ENCODE data around the gene PTPRA.
A peak's percentile ranks its signal among the peaks of the same experiment; 100 is the strongest.
"Not testable (repeated sequence)": the region's sequence is repeated elsewhere in the genome, so short reads cannot be mapped to it uniquely, and the experiment has no call there.

Gene PTPRA

GRCh38 chr20:2873010-2873746 lies at the start of gene PTPRA:
TSS of gene PTPRA (plus strand) at chr20:2873481. CDS start at chr20:2964278, 90,797 bp downstream.
- H3K27ac ChIP-seq, result peak within 1 kb of the TSS; percentile 72
- DNase-seq (ENCODE audit: low spot score), result peak; percentile 98
- ChIA-PET CTCF (interaction anchor here (0.6 to 0.7 kb wide), 4 partner anchors 27 to 328 kb away, joined by 3 to 4 read pairs (median 3); no protein-coding TSS in a partner anchor), POLR2A (ENCODE audit: low non-redundant PET) (interaction anchor here (0.8 to 1.1 kb wide), 2 partner anchors 14 to 48 kb away, joined by 4 to 6 read pairs; no protein-coding TSS in a partner anchor)
- TF ChIP-seq CTCF (conservative IDR thresholded peaks at IDR 0.05; ENCODE audit: low read depth), result no peak

- no peak for DNase-seq (ENCODE audit: low spot score)
- ChIA-PET POLR2A (ENCODE audit: low non-redundant PET) (no interaction called here), CTCF (no interaction called here)
- no peak for TF ChIP-seq CTCF (conservative IDR thresholded peaks at IDR 0.05; ENCODE audit: low read depth)
- no peak overlapping the region for H3K27ac ChIP-seq
Observed at GRCh38 chr20:2825761-2826160, 47.5 kb upstream of the PTPRA start.

- ChIA-PET CTCF (no interaction called here), POLR2A (ENCODE audit: low non-redundant PET) (no interaction called here)
- no peak overlapping the region for H3K27ac ChIP-seq
- TF ChIP-seq CTCF (conservative IDR thresholded peaks at IDR 0.05; ENCODE audit: low read depth), result no peak
- no peak for DNase-seq (ENCODE audit: low spot score)
Observed at GRCh38 chr20:2826655-2827054, 46.6 kb upstream of the PTPRA start.

GRCh38 chr20:2829376-2829775 lies 43.9 kb upstream of the PTPRA start:
- H3K27ac ChIP-seq, result no peak overlapping the region
- DNase-seq (ENCODE audit: low spot score), result no peak
- ChIA-PET CTCF (no interaction called here), POLR2A (ENCODE audit: low non-redundant PET) (no interaction called here)
- no peak for TF ChIP-seq CTCF (conservative IDR thresholded peaks at IDR 0.05; ENCODE audit: low read depth)

GRCh38 chr20:2831206-2831605 lies 42.1 kb upstream of the PTPRA start:
- DNase-seq (ENCODE audit: low spot score); H3K27ac ChIP-seq; CTCF ChIA-PET; POLR2A ChIA-PET (ENCODE audit: low non-redundant PET): not testable (repeated sequence)

- DNase-seq (ENCODE audit: low spot score), result no peak
- no peak for TF ChIP-seq CTCF (conservative IDR thresholded peaks at IDR 0.05; ENCODE audit: low read depth)
- CTCF ChIA-PET, result interaction anchor here (0.6 kb wide), 1 partner anchor 15 kb away, joined by 7 read pairs; no protein-coding TSS in a partner anchor
- POLR2A ChIA-PET (ENCODE audit: low non-redundant PET), result no interaction called here
- no peak overlapping the region for H3K27ac ChIP-seq
Observed at GRCh38 chr20:2833761-2834160, 39.5 kb upstream of the PTPRA start.

- ChIA-PET CTCF (interaction anchor here (1.5 kb wide), 1 partner anchor 17 kb away, joined by 3 read pairs; no protein-coding TSS in a partner anchor), POLR2A (ENCODE audit: low non-redundant PET) (no interaction called here)
- no peak for TF ChIP-seq CTCF (conservative IDR thresholded peaks at IDR 0.05; ENCODE audit: low read depth)
- no peak for DNase-seq (ENCODE audit: low spot score)
- no peak overlapping the region for H3K27ac ChIP-seq
Observed at GRCh38 chr20:2834401-2835110, 38.7 kb upstream of the PTPRA start.

Data from RWPE1 (cell line).